ENCODE results near the gene NPEPPS. TPM values are rescaled to one million over a fixed set of nuclear protein-coding genes. Genes with fewer than 3 reads are reported as not detected.

The NPEPPS gene
- total RNA-seq, 1 donor from 2014 or later, result 140 TPM

GRCh38 chr17:47607481-47607880, 76.6 kb downstream of the NPEPPS start:
- POLR2A ChIA-PET, result no interaction called here

GRCh38 chr17:47611372-47612350, 80.8 kb downstream of the NPEPPS start:
- CTCF ChIA-PET, result no interaction called here
- H3K4me3 Mint-ChIP-seq, result no peak overlapping the region
- intact Hi-C loops (cut with micrococcal nuclease), result loop anchor here (10.0 kb wide), 2 partner anchors 457 to 607 kb away; no protein-coding TSS in a partner anchor
- ATAC-seq (ENCODE audit: low read depth) (no peak), DNase-seq (no peak)
- no peaks in the 10 kb centered on the region for H3K27me3 Mint-ChIP-seq
- H3K27ac Mint-ChIP-seq, result no peak overlapping the region
- H3K36me3 Mint-ChIP-seq (ENCODE audit: low read depth), result peaks cover 62% of the 10 kb centered on the region
- POLR2A ChIA-PET, result no interaction called here
- TF ChIP-seq, protein P1, sequence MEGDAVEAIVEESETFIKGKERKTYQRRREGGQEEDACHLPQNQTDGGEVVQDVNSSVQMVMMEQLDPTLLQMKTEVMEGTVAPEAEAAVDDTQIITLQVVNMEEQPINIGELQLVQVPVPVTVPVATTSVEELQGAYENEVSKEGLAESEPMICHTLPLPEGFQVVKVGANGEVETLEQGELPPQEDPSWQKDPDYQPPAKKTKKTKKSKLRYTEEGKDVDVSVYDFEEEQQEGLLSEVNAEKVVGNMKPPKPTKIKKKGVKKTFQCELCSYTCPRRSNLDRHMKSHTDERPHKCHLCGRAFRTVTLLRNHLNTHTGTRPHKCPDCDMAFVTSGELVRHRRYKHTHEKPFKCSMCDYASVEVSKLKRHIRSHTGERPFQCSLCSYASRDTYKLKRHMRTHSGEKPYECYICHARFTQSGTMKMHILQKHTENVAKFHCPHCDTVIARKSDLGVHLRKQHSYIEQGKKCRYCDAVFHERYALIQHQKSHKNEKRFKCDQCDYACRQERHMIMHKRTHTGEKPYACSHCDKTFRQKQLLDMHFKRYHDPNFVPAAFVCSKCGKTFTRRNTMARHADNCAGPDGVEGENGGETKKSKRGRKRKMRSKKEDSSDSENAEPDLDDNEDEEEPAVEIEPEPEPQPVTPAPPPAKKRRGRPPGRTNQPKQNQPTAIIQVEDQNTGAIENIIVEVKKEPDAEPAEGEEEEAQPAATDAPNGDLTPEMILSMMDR (IDR thresholded peaks at IDR 0.05), result no peak
- H3K9me3 Mint-ChIP-seq, result no peaks in the 10 kb centered on the region
- H3K4me1 Mint-ChIP-seq, result no peaks in the 10 kb centered on the region

More at GRCh38 chr17:47607481-47607880, 76.6 kb downstream of the NPEPPS start:
- Mint-ChIP-seq H3K9me3 (no peaks in the 10 kb centered on the region), H3K27ac (no peak overlapping the region), H3K36me3 (ENCODE audit: low read depth) (peaks cover 72% of the 10 kb centered on the region), H3K4me1 (no peaks in the 10 kb centered on the region), H3K4me3 (no peak overlapping the region), H3K27me3 (no peaks in the 10 kb centered on the region)
- intact Hi-C loops (cut with micrococcal nuclease), result no loop called here
- CTCF ChIA-PET, result interaction anchor here (1.3 kb wide), 1 partner anchor 8 kb away, joined by 5 read pairs; no protein-coding TSS in a partner anchor
- ATAC-seq (ENCODE audit: low read depth), result no peak
- TF ChIP-seq, protein P1 (IDR thresholded peaks at IDR 0.05), result no peak
- DNase-seq, result no peak

- no peaks in the 10 kb centered on the region for H3K4me1 Mint-ChIP-seq
- H3K27ac Mint-ChIP-seq, result no peak overlapping the region
- peak; percentile 47 for ATAC-seq (ENCODE audit: low read depth)
- ChIA-PET POLR2A (interaction anchor here (0.7 to 1.4 kb wide), 3 partner anchors 33 to 123 kb away, joined by 4 to 6 read pairs (median 4); partner anchors contain the start of gene KPNB1), CTCF (interaction anchor here (0.7 to 2.2 kb wide), 15 partner anchors 9 to 674 kb away, joined by 3 to 8 read pairs (median 4); partner anchors contain the start of gene KPNB1)
- H3K4me3 Mint-ChIP-seq, result no peak overlapping the region
- intact Hi-C loops (cut with micrococcal nuclease), result loop anchor here (1.0 to 10.0 kb wide), 5 partner anchors 293 to 673 kb away; partner anchors contain the start of gene EFCAB13
- DNase-seq, result no peak
- no peaks in the 10 kb centered on the region for H3K9me3 Mint-ChIP-seq
- peaks cover 57% of the 10 kb centered on the region for H3K36me3 Mint-ChIP-seq (ENCODE audit: low read depth)
- TF ChIP-seq, protein P1 (IDR thresholded peaks at IDR 0.05), result peak; percentile 60
- no peaks in the 10 kb centered on the region for H3K27me3 Mint-ChIP-seq
Observed at GRCh38 chr17:47615766-47616424, 85.0 kb downstream of the NPEPPS start.

- H3K27ac Mint-ChIP-seq, result no peak overlapping the region
- H3K4me1 Mint-ChIP-seq, result no peaks in the 10 kb centered on the region
- no peak for DNase-seq
- no peak for ATAC-seq (ENCODE audit: low read depth)
- POLR2A ChIA-PET, result no interaction called here
- TF ChIP-seq, protein P1 (IDR thresholded peaks at IDR 0.05), result no peak
- no peak overlapping the region for H3K4me3 Mint-ChIP-seq
- intact Hi-C loops (cut with micrococcal nuclease), result loop anchor here (10.0 kb wide), 2 partner anchors 464 to 614 kb away; no protein-coding TSS in a partner anchor
- H3K9me3 Mint-ChIP-seq, result no peaks in the 10 kb centered on the region
- peaks cover 60% of the 10 kb centered on the region for H3K36me3 Mint-ChIP-seq (ENCODE audit: low read depth)
- no peaks in the 10 kb centered on the region for H3K27me3 Mint-ChIP-seq
- CTCF ChIA-PET, result no interaction called here
Observed at GRCh38 chr17:47618410-47618809, 87.5 kb downstream of the NPEPPS start.

All from activated B cell treated with CpG ODN at 0.5 μM for 24 hours (primary cell).